PC-3 (cell line): ENCODE data around the gene SPIRE1. TPM values are rescaled to one million over a fixed set of nuclear protein-coding genes. Genes with fewer than 3 reads are reported as not detected.
"Not testable (repeated sequence)": the region's sequence is repeated elsewhere in the genome, so short reads cannot be mapped to it uniquely, and the experiment has no call there.

Experiments
- ATAC-seq: fragments of 200-7000 bp; cut with Tn5 transposase; 2 replicates; pipeline ENCODE4 v1.9.1; 2020; ENCODE audit warnings: mild to moderate bottlenecking, moderate library complexity
- BruUV-seq: library from RNA; stranded (reverse); fragments of 400-500 nt; replicated peaks from 2 replicates; lab custom pipeline; 2021; lab: Mats Ljungman, UMichigan
- CTCF ChIA-PET: fragments of 300-600 bp; sonication (Branson Sonifier 250); formaldehyde crosslinking; loops from one replicate; lab custom pipeline; 2022; ENCODE audit warnings: antibody characterized with exemption; lab: Charles Lee
- POLR2A ChIA-PET: fragments of 300-600 bp; sonication (Branson Sonifier 250); formaldehyde crosslinking; loops from one replicate; lab custom pipeline; 2022; ENCODE audit warnings: antibody characterized with exemption; ENCODE audit not compliant: unreplicated experiment; lab: Charles Lee
- DNase-seq: peaks from one replicate; pipeline ENCODE4 v3.0.0-alpha.2; 2015
- H2AFZ ChIP-seq: fragments of 300-600 bp; sonication (generic); 2 replicates; pipeline ENCODE4 v1.6.0; 2016; ENCODE audit warnings: antibody characterized with exemption, low read length
- H3F3A ChIP-seq: fragments of 300-600 bp; sonication (generic); one replicate; pipeline ENCODE4 v1.6.0; 2017; ENCODE audit warnings: antibody characterized with exemption, low read length, control low read depth, mild to moderate bottlenecking; ENCODE audit not compliant: unreplicated experiment
- H3K27ac ChIP-seq: fragments of 300-600 bp; sonication (generic); 2 replicates; pipeline ENCODE4 v1.5.1; 2016; ENCODE audit warnings: mild to moderate bottlenecking, low read length
- H3K27me3 ChIP-seq: fragments of 300-600 bp; sonication (generic); 2 replicates; pipeline ENCODE4 v1.6.1; 2016; ENCODE audit warnings: low read length, mixed read lengths
- H3K36me3 ChIP-seq: fragments of 300-600 bp; sonication (generic); 2 replicates; pipeline ENCODE4 v1.6.1; 2016; ENCODE audit warnings: low read depth, mixed run types, low read length, mixed read lengths
- H3K4me1 ChIP-seq: fragments of 300-600 bp; sonication (generic); 2 replicates; pipeline ENCODE4 v1.5.1; 2016; ENCODE audit warnings: low read length; ENCODE audit not compliant: insufficient read depth
- H3K4me2 ChIP-seq: fragments of 300-600 bp; sonication (generic); 2 replicates; pipeline ENCODE4 v1.6.0; 2016; ENCODE audit warnings: low read length
- H3K4me3 ChIP-seq: fragments of 300-600 bp; sonication (generic); 2 replicates; pipeline ENCODE4 v1.5.1; 2016; ENCODE audit warnings: mild to moderate bottlenecking, low read length, mixed read lengths
- H3K79me2 ChIP-seq: fragments of 300-600 bp; sonication (generic); 2 replicates; pipeline ENCODE4 v1.6.1; 2017; ENCODE audit warnings: low read length, mixed read lengths
- H3K9ac ChIP-seq: fragments of 300-600 bp; sonication (generic); 2 replicates; pipeline ENCODE4 v1.6.0; 2016; ENCODE audit warnings: mild to moderate bottlenecking, low read length
- H3K9me2 ChIP-seq: fragments of 300-600 bp; sonication (generic); replicated peaks from 2 replicates; pipeline ENCODE4 v1.6.1; 2016; ENCODE audit warnings: mixed run types, low read length, mixed read lengths
- H3K9me3 ChIP-seq: fragments of 300-600 bp; sonication (generic); 2 replicates; pipeline ENCODE4 v1.6.1; 2016; ENCODE audit warnings: low read length, mixed read lengths
- H4K20me1 ChIP-seq: fragments of 300-600 bp; sonication (generic); 2 replicates; pipeline ENCODE4 v1.6.1; 2016; ENCODE audit warnings: low read length, mixed read lengths
- EZH2 ChIP-seq: fragments of 300-600 bp; sonication (generic); IDR thresholded peaks from one replicate; pipeline ENCODE4 v1.6.1; 2017; ENCODE audit warnings: antibody characterized with exemption, mild to moderate bottlenecking, low read length; ENCODE audit not compliant: unreplicated experiment
- EZH2phosphoT487 ChIP-seq: fragments of 300-600 bp; sonication (generic); IDR thresholded peaks from 2 replicates; pipeline ENCODE4 v1.6.1; 2018; ENCODE audit warnings: mild to moderate bottlenecking, antibody characterized with exemption, low read length, borderline replicate concordance
- intact Hi-C: fragments of 100-400 bp; cut with micrococcal nuclease; formaldehyde crosslinking; loops from 2 replicates; pipeline ENCODE4 v1.9.0; 2023
- total RNA-seq: library from RNA; depleted of rRNA; stranded (reverse); fragments of >200 nt; gene quantifications from 2 replicates; pipeline ENCODE4 v1.2.3, GENCODE V29; 2014
- TF ChIP-seq, protein P1 (sequence below): fragments of 300-600 bp; sonication (generic); conservative IDR thresholded peaks from 2 replicates; pipeline ENCODE4 v1.5.1; 2017; ENCODE audit warnings: antibody characterized with exemption, low read depth, mild to moderate bottlenecking, low read length

Gene SPIRE1
- total RNA-seq, 1 experiment from 2014 or later = 32.4 TPM

DNA sequence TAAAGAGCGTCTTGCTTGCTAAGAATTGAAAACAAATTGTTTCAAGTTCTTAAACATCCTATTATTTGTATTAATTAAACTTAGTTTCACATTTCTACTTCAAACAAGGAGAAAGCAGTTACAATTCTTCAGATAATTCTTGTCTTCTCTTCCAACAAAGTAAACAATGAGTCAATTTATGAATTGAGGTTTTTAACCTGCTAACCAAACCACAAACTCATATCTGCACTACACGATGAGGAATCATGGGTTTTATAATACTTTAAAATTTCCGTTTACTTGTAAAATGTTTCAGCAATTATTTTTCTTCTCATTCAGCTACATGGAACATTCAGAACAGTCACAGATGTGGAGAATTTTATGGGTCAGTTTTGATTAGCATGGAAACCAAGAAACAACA is 114.2 kb downstream of the SPIRE1 start:
- Histone ChIP-seq H3K79me2 (peaks cover 21% of the 10 kb centered on the region), H2AFZ (no peak overlapping the region), H3K36me3 (no peaks in the 10 kb centered on the region), H3K4me1 (peaks cover 34% of the 10 kb centered on the region), H3K9ac (peak overlapping the region; percentile 20; the same call in 1 of the 2 replicates), H3F3A (no peaks in the 10 kb centered on the region), H3K27ac (peak overlapping the region; percentile 74), H4K20me1 (no peaks in the 10 kb centered on the region), H3K4me3 (peak overlapping the region; percentile 40), H3K9me2 (no peaks in the 10 kb centered on the region), H3K9me3 (peaks cover 5% of the 10 kb centered on the region; the same call in 1 of the 2 replicates), H3K27me3 (no peaks in the 10 kb centered on the region), H3K4me2 (peak overlapping the region; percentile 67)
- DNase-seq = peak; percentile 85
- CTCF ChIA-PET = interaction anchor here (0.6 kb wide), 2 partner anchors 127 to 136 kb away, joined by 3 to 5 read pairs; partner anchors contain the start of gene PRELID3A
- TF ChIP-seq, protein P1, sequence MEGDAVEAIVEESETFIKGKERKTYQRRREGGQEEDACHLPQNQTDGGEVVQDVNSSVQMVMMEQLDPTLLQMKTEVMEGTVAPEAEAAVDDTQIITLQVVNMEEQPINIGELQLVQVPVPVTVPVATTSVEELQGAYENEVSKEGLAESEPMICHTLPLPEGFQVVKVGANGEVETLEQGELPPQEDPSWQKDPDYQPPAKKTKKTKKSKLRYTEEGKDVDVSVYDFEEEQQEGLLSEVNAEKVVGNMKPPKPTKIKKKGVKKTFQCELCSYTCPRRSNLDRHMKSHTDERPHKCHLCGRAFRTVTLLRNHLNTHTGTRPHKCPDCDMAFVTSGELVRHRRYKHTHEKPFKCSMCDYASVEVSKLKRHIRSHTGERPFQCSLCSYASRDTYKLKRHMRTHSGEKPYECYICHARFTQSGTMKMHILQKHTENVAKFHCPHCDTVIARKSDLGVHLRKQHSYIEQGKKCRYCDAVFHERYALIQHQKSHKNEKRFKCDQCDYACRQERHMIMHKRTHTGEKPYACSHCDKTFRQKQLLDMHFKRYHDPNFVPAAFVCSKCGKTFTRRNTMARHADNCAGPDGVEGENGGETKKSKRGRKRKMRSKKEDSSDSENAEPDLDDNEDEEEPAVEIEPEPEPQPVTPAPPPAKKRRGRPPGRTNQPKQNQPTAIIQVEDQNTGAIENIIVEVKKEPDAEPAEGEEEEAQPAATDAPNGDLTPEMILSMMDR = no peak
- TF ChIP-seq EZH2 (no peak), EZH2phosphoT487 (no peak)
- BruUV-seq = no TSS peak
- POLR2A ChIA-PET = interaction anchor here (0.6 to 0.7 kb wide), 3 partner anchors 99 to 233 kb away, joined by 4 to 7 read pairs (median 5); partner anchors contain the start of genes CEP76 and PSMG2
- intact Hi-C loops = loop anchor here (1.0 to 5.0 kb wide), 4 partner anchors 64 to 151 kb away; no protein-coding TSS in a partner anchor
- ATAC-seq = peak; percentile 72

DNA sequence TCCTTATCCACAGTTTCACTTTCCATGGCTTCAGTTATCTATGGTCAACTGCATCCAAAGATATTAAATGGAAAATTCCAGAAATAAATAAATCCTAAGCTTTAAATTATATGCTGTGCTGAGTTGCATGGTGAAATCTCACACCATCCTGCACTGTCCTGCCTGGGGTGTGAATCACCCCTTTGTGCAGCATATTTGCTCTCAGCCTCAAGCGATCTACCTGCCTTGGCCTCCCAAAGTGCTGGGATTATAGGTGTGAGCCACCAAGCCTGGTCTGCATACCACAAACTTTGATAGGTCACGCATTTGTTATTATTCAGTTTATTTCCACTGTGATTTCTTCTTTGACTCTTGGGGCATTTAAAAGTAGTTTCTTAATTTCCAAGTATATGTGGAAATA is 117.2 kb downstream of the SPIRE1 start:
- Histone ChIP-seq H3K79me2 (peaks cover 22% of the 10 kb centered on the region), H3K9ac (no peak overlapping the region), H2AFZ (no peak overlapping the region), H3K4me3 (no peak overlapping the region), H3K4me2 (no peak overlapping the region), H3K27ac (0 out of 2 replicates have a peak overlapping the region, but pooled peaks have one; percentile 7), H3K27me3 (no peaks in the 10 kb centered on the region), H4K20me1 (no peaks in the 10 kb centered on the region), H3K9me2 (no peaks in the 10 kb centered on the region), H3K9me3 (peaks cover 5% of the 10 kb centered on the region; the same call in 1 of the 2 replicates), H3K4me1 (peaks cover 34% of the 10 kb centered on the region), H3F3A (no peaks in the 10 kb centered on the region), H3K36me3 (no peaks in the 10 kb centered on the region)
- intact Hi-C loops = loop anchor here (1.0 to 5.0 kb wide), 2 partner anchors 118 to 148 kb away; partner anchors contain the start of gene SPIRE1
- no TSS peak for BruUV-seq
- CTCF ChIA-PET = interaction anchor here (1.2 kb wide), 1 partner anchor 99 kb away, joined by 8 read pairs; no protein-coding TSS in a partner anchor
- ATAC-seq = peak; percentile 16
- POLR2A ChIA-PET = no interaction called here
- peak; percentile 31 for DNase-seq
- TF ChIP-seq EZH2 (no peak), EZH2phosphoT487 (no peak)
- TF ChIP-seq, protein P1 = no peak

GRCh38 chr18:12539158-12539557 is 118.7 kb downstream of the SPIRE1 start:
- H2AFZ ChIP-seq, H3K9me3 ChIP-seq, H3K4me3 ChIP-seq, ATAC-seq, intact Hi-C loops, H3K4me2 ChIP-seq, H3K9me2 ChIP-seq, DNase-seq, H3K9ac ChIP-seq, H4K20me1 ChIP-seq, H3F3A ChIP-seq, H3K36me3 ChIP-seq, H3K27ac ChIP-seq, BruUV-seq, H3K27me3 ChIP-seq: not testable (repeated sequence)
- ChIA-PET CTCF (interaction anchor here (0.5 to 1.0 kb wide), 2 partner anchors 61 to 122 kb away, joined by 4 read pairs; no protein-coding TSS in a partner anchor), POLR2A (interaction anchor here (0.5 to 0.7 kb wide), 2 partner anchors 90 to 201 kb away, joined by 6 to 9 read pairs; no protein-coding TSS in a partner anchor)
- H3K4me1 ChIP-seq = peaks cover 31% of the 10 kb centered on the region
- peaks cover 22% of the 10 kb centered on the region for H3K79me2 ChIP-seq
